ENCODE measurements around the gene DIDO1. TPM values are rescaled to one million over a fixed set of nuclear protein-coding genes. Genes with fewer than 3 reads are reported as not detected.
A peak's percentile ranks its signal among the peaks of the same experiment; 100 is the strongest.

The DIDO1 gene
- total RNA-seq, 2 experiments from 2014 or later: 65.1 to 70.6 TPM

GRCh38 chr20:62935968-62936585, 9.8 kb upstream of the DIDO1 start:
- CTCF ChIA-PET (ENCODE audit: unreplicated experiment): no interaction called here
- no peaks in the 10 kb centered on the region for H3K9me3 ChIP-seq (ENCODE audit: low read length)
- H3K4me3 ChIP-seq (ENCODE audit: low read depth, low read length, poor library complexity, severe bottlenecking): peak overlapping the region; percentile 82
- H2AFZ ChIP-seq (ENCODE audit: low read length): no peak overlapping the region
- peaks cover 93% of the 10 kb centered on the region for H3K79me2 ChIP-seq (ENCODE audit: insufficient read depth, low read depth, low read length)
- H3K27ac ChIP-seq (ENCODE audit: low read depth, low read length, poor library complexity, severe bottlenecking): no peak overlapping the region
- no TSS peak for BruUV-seq (replicated peaks)
- H3K4me1 ChIP-seq (ENCODE audit: insufficient read depth, low read length, poor library complexity, severe bottlenecking): peaks cover 63% of the 10 kb centered on the region
- H3K4me2 ChIP-seq (ENCODE audit: low read length): peak overlapping the region; percentile 80
- peaks cover 62% of the 10 kb centered on the region for H3K36me3 ChIP-seq (ENCODE audit: insufficient read depth, low read length)
- no peak for TF ChIP-seq EZH2phosphoT487 (IDR thresholded peaks at IDR 0.05; ENCODE audit: borderline replicate concordance, low read depth, low read length)
- no peak for TF ChIP-seq CTCF (conservative IDR thresholded peaks at IDR 0.05; ENCODE audit: low read length)
- H4K20me1 ChIP-seq (ENCODE audit: insufficient read depth, low read length): peaks cover 19% of the 10 kb centered on the region; the same call in 1 of the 2 replicates
- intact Hi-C loops (cut with micrococcal nuclease; ENCODE audit: unreplicated experiment): no loop called here
- H3K9me2 ChIP-seq (ENCODE audit: insufficient read depth, low read length): no peaks in the 10 kb centered on the region
- no peak for DNase-seq (ENCODE audit: low spot score)
- POLR2A ChIA-PET: interaction anchor here (1.1 to 1.3 kb wide), 2 partner anchors 17 to 19 kb away, joined by 3 to 4 read pairs; no protein-coding TSS in a partner anchor

GRCh38 chr20:62935204-62935967, 9.1 kb upstream of the DIDO1 start:
- Histone ChIP-seq H3K9me2 (ENCODE audit: insufficient read depth, low read length) (no peaks in the 10 kb centered on the region), H3K4me1 (ENCODE audit: insufficient read depth, low read length, poor library complexity, severe bottlenecking) (peaks cover 70% of the 10 kb centered on the region), H3K79me2 (ENCODE audit: insufficient read depth, low read depth, low read length) (peaks cover 93% of the 10 kb centered on the region), H3K9me3 (ENCODE audit: low read length) (no peaks in the 10 kb centered on the region), H3K36me3 (ENCODE audit: insufficient read depth, low read length) (peaks cover 63% of the 10 kb centered on the region), H3K4me3 (ENCODE audit: low read depth, low read length, poor library complexity, severe bottlenecking) (no peak overlapping the region), H4K20me1 (ENCODE audit: insufficient read depth, low read length) (peaks cover 22% of the 10 kb centered on the region; the same call in 1 of the 2 replicates), H2AFZ (ENCODE audit: low read length) (no peak overlapping the region), H3K27ac (ENCODE audit: low read depth, low read length, poor library complexity, severe bottlenecking) (no peak overlapping the region), H3K4me2 (ENCODE audit: low read length) (0 out of 2 replicates have a peak overlapping the region, but pooled peaks have one; percentile 80)
- no peak for DNase-seq (ENCODE audit: low spot score)
- ChIA-PET POLR2A (interaction anchor here (1.3 kb wide), 1 partner anchor 19 kb away, joined by 3 read pairs; no protein-coding TSS in a partner anchor), CTCF (ENCODE audit: unreplicated experiment) (no interaction called here)
- BruUV-seq (replicated peaks): no TSS peak
- intact Hi-C loops (cut with micrococcal nuclease; ENCODE audit: unreplicated experiment): no loop called here
- no peak for TF ChIP-seq EZH2phosphoT487 (IDR thresholded peaks at IDR 0.05; ENCODE audit: borderline replicate concordance, low read depth, low read length)

GRCh38 chr20:62933966-62934365, 7.7 kb upstream of the DIDO1 start:
- Histone ChIP-seq H3K4me2 (ENCODE audit: low read length) (peak overlapping the region; percentile 12; the same call in 1 of the 2 replicates), H2AFZ (ENCODE audit: low read length) (no peak overlapping the region), H3K9me2 (ENCODE audit: insufficient read depth, low read length) (no peaks in the 10 kb centered on the region), H3K9me3 (ENCODE audit: low read length) (no peaks in the 10 kb centered on the region), H3K4me1 (ENCODE audit: insufficient read depth, low read length, poor library complexity, severe bottlenecking) (peaks cover 71% of the 10 kb centered on the region), H3K27ac (ENCODE audit: low read depth, low read length, poor library complexity, severe bottlenecking) (no peak overlapping the region), H3K79me2 (ENCODE audit: insufficient read depth, low read depth, low read length) (peaks cover 92% of the 10 kb centered on the region), H4K20me1 (ENCODE audit: insufficient read depth, low read length) (peaks cover 18% of the 10 kb centered on the region; the same call in 1 of the 2 replicates), H3K4me3 (ENCODE audit: low read depth, low read length, poor library complexity, severe bottlenecking) (no peak overlapping the region), H3K36me3 (ENCODE audit: insufficient read depth, low read length) (peaks cover 60% of the 10 kb centered on the region)
- intact Hi-C loops (cut with micrococcal nuclease; ENCODE audit: unreplicated experiment): no loop called here
- no peak for DNase-seq (ENCODE audit: low spot score)
- BruUV-seq (replicated peaks): no TSS peak
- no peak for TF ChIP-seq EZH2phosphoT487 (IDR thresholded peaks at IDR 0.05; ENCODE audit: borderline replicate concordance, low read depth, low read length)
- TF ChIP-seq CTCF (conservative IDR thresholded peaks at IDR 0.05; ENCODE audit: low read length): no peak
- ChIA-PET CTCF (ENCODE audit: unreplicated experiment) (no interaction called here), POLR2A (no interaction called here)
